Gastroesophageal sphincter (tissue), 3 donors: ENCODE results near the gene PPCDC.

Experiments
- CTCF ChIP-seq, 4 experiments: fragments of 200-600 bp in 2 of 4; fragments of 450-650 bp in 2 of 4; sonication (generic) in 1 of 4; IDR thresholded peaks; one replicate each; pipeline ENCODE4 v1.5.1; 2017 to 2019; ENCODE audit warnings: antibody characterized with exemption in 4 of 4, mild to moderate bottlenecking in 2 of 4, moderate library complexity in 2 of 4
- EP300 ChIP-seq: sonication (generic); formaldehyde crosslinking; IDR thresholded peaks from one replicate; pipeline ENCODE4 v1.6.1; 2017; ENCODE audit warnings: antibody characterized with exemption, mild to moderate bottlenecking
- POLR2A ChIP-seq, 2 donors: fragments of 450-650 bp; IDR thresholded peaks; one replicate each; pipeline ENCODE4 v1.6.1; 2017; ENCODE audit warnings: antibody characterized with exemption in 2 of 2, mild to moderate bottlenecking in 2 of 2, moderate library complexity in 1 of 2
- POLR2AphosphoS5 ChIP-seq: sonication (generic); formaldehyde crosslinking; IDR thresholded peaks from one replicate; pipeline ENCODE4 v1.6.1; 2017; ENCODE audit warnings: antibody characterized with exemption

GRCh38 chr15:74995182-74995778 lies 28.1 kb upstream of the PPCDC start, which contains the start of gene SCAMP5:
- no peak for TF ChIP-seq CTCF (IDR thresholded peaks at IDR 0.05)
- TF ChIP-seq POLR2A (IDR thresholded peaks at IDR 0.05): no peak
- TF ChIP-seq EP300: no peak
- TF ChIP-seq POLR2AphosphoS5: no peak
